Measurements from ENCODE around the gene TMEM80.
A peak's percentile ranks its signal among the peaks of the same experiment; 100 is the strongest.
"Not testable (repeated sequence)": the region's sequence is repeated elsewhere in the genome, so short reads cannot be mapped to it uniquely, and the experiment has no call there.

TMEM80 gene

GRCh38 chr11:720642-721246, 25.1 kb downstream of the TMEM80 start:
- DNase-seq (ENCODE audit: low read depth in 1 of 2, low spot score in 1 of 2): peak in 1 of 2 donors; percentile 51

DNA sequence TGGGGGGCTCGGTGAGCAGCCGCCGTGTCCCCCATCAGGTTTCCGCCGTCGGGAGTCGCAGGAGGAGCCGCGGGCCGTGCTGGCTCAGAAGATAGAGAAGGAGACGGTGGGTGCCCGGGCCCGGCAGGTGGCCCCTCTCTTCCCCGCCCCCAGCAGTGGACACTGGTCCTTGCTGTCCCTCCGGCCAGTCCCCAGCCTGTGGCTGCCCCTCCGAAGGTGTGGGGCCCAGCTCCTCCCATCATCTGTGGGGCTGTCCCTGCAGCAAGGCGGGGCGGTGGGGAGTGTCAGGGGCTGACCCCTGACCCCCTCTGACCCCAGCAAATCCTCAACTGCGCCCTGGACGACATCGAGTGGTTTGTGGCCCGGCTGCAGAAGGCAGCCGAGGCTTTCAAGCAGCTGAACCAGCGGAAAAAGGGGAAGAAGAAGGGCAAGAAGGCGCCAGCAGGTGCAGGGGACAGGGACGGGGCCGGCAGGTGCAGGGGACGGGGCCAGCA, 25.7 kb downstream of the TMEM80 start:
- DNase-seq (ENCODE audit: low read depth in 1 of 2, low spot score in 1 of 2): no peak

- DNase-seq (ENCODE audit: low read depth in 1 of 2, low spot score in 1 of 2): peak; percentile 33 to 35
Measured at GRCh38 chr11:721741-722345, 26.2 kb downstream of the TMEM80 start.

DNA sequence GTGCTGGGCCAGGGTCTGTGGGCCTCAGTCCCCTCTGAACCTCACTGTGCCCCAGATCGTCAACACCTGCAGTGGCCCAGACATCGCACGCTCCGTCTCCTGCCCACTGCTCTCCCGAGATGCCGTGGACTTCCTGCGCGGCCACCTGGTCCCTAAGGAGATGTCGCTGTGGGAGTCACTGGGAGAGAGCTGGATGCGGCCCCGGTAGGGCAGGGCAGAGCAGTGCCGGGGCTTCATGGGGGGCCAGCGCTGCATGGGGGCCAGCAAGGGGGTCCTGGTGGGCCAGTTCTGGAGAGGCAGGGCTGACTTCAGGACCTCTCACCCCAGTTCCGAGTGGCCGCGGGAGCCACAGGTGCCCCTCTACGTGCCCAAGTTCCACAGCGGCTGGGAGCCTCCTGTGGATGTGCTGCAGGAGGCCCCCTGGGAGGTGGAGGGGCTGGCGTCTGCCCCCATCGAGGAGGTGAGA, 26.8 kb downstream of the TMEM80 start:
- DNase-seq (ENCODE audit: low read depth in 1 of 2, low spot score in 1 of 2): no peak

GRCh38 chr11:723120-723883, 27.7 kb downstream of the TMEM80 start:
- DNase-seq (ENCODE audit: low read depth in 1 of 2, low spot score in 1 of 2): no peak

- no peak for DNase-seq (ENCODE audit: low read depth in 1 of 2, low spot score in 1 of 2)
Measured at GRCh38 chr11:724049-724777, 28.6 kb downstream of the TMEM80 start.

DNA sequence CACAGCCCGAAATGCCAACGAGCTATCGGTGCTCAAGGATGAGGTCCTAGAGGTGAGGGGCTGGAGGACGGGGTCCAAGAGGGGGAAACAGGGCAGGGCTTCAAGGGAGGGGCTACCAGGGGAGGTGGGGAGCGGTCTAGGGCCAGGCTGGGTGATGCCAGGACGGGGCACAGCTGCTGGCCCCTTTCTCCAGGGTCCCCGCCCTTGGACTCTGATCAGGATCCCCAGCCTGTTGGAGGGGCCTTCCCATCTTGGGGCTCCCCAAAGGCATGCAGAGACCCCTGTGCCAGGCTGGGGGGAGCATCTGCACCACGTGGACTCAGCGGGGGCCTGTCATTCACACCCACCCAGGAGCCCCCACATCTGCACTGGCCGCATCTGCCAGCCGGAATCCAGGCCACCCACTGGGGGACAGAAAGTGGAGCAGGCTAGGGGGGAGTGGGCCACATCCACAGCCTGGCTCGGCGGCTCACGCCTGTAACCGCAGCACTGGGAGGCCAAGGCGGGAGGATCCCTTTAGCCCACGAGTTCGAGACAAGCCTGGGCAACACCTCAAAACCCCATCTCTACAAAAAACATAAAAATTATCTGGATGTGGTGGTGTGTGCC, 29.3 kb downstream of the TMEM80 start:
- DNase-seq (ENCODE audit: low read depth in 1 of 2, low spot score in 1 of 2): no peak

DNA sequence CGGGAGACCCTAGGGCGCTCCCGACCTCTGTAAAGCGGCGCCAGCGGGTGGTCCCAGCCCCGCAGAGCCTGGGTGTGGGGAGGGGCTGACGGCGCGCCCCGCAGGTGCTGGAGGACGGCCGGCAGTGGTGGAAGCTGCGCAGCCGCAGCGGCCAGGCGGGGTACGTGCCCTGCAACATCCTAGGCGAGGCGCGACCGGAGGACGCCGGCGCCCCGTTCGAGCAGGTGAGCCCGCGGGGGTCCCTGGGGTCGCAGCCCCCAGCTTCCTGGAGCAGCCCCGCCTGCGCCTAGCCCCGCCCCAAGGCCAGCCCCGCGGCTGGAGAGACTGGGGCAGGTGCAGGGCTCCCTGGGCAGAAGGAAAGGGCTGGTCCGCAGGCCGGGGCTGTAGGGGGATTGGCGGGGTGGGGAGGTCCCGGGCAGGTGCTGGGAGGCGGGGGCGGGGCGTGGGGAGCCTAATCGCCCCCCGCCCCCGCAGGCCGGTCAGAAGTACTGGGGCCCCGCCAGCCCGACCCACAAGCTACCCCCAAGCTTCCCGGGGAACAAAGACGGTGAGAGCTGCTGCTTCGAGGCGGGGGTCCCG, 30.1 kb downstream of the TMEM80 start:
- no peak for DNase-seq (ENCODE audit: low read depth in 1 of 2, low spot score in 1 of 2)

DNA sequence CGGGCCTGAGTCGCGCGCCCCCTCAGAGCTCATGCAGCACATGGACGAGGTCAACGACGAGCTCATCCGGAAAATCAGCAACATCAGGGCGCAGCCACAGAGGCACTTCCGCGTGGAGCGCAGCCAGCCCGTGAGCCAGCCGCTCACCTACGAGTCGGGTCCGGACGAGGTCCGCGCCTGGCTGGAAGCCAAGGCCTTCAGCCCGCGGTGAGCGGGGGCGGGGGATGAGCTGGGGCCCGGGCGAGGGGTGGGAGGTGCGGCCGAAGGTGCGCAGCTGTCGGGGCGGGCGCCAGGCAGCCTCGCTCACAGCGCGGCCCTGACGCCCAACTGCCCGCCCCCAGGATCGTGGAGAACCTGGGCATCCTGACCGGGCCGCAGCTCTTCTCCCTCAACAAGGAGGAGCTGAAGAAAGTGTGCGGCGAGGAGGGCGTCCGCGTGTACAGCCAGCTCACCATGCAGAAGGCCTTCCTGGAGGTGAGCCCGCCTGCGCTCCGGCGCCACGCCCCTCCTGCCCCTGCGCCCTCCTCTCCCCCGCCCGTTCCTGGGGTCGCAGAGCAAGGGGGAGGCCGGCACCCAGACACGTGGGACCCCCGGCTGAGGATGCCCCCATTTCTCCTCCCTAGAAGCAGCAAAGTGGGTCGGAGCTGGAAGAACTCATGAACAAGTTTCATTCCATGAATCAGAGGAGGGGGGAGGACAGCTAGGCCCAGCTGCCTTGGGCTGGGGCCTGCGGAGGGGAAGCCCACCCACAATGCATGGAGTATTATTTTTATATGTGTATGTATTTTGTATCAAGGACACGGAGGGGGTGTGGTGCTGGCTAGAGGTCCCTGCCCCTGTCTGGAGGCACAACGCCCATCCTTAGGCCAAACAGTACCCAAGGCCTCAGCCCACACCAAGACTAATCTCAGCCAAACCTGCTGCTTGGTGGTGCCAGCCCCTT, 30.9 kb downstream of the TMEM80 start:
- DNase-seq (ENCODE audit: low read depth in 1 of 2, low spot score in 1 of 2): no peak

DNA sequence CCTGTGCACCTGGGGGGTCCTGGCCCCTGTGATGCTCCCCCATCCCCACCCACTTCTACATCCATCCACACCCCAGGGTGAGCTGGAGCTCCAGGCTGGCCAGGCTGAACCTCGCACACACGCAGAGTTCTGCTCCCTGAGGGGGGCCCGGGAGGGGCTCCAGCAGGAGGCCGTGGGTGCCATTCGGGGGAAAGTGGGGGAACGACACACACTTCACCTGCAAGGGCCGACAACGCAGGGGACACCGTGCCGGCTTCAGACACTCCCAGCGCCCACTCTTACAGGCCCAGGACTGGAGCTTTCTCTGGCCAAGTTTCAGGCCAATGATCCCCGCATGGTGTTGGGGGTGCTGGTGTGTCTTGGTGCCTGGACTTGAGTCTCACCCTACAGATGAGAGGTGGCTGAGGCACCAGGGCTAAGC, 31.7 kb downstream of the TMEM80 start:
- DNase-seq (ENCODE audit: low read depth in 1 of 2, low spot score in 1 of 2): no peak

DNA sequence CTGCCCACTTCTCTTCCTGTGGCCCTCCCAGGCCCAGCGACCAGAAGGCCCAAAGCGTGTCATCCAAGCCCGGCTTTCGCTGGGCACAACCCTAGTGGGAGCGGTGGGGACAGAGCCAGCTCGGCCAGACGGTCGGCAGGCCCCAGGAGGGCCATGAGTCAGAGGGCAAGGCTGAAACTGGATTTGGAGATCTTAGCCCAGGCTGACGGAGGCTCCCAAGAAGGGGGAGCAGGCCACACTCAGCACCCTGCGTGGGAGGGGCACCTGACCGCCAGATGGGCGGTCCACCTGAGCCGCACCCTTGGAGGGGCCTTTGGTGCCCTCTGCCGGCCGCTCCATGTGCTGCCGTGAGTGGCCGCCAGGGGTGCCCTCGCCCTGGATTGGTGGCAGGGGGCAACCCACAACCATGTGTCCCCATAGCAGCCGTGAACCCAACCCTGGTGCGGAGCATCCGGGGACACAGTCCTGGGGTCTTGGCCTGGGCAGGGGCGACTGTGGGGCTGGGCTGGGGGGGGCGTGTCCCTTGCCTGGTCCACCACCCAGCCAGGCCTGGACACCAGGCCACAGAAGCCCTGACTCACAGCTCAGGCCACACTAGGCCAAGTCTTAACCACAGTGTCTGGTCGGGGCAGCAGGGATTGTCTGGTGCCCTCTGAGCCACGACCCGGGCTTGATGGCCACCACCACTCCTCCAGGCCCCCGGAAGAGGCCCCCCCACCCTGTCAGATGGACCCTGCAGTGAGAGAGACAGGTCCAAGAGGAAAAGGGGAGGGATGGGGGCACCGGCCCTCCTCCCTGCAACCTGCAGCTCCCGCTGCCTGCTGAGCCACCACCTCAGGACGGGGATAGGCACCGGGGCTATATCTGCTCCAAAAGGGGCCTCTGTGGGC, 32.5 kb downstream of the TMEM80 start:
- peak; percentile 64 to 69 for DNase-seq (ENCODE audit: low read depth in 1 of 2, low spot score in 1 of 2)

GRCh38 chr11:728901-729491, 33.4 kb downstream of the TMEM80 start:
- no peak for DNase-seq (ENCODE audit: low read depth in 1 of 2, low spot score in 1 of 2)

- DNase-seq (ENCODE audit: low read depth in 1 of 2, low spot score in 1 of 2): no peak
Measured at GRCh38 chr11:729492-730074, 34.0 kb downstream of the TMEM80 start.

- no peak for DNase-seq (ENCODE audit: low read depth in 1 of 2, low spot score in 1 of 2)
Measured at GRCh38 chr11:733072-733471, 37.5 kb downstream of the TMEM80 start.

DNA sequence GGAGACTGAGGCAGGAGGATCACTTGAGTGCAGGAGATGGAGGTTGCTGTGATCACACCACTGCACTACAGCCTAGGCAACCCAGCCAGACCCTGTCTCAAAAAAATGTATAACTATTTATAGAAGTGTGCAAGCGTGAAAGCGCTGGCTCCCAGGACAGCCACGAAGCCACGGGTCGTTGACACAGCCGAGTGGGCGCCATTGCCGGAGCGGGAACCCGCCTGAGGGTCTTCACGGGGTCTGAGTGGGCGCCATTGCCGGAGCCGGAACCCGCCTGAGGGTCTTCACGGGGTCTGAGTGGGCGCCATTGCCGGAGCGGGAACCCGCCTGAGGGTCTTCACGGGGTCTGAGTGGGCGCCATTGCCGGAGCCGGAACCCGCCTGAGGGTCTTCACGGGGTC, 38.9 kb downstream of the TMEM80 start:
- not testable (repeated sequence) for DNase-seq (ENCODE audit: low read depth in 1 of 2, low spot score in 1 of 2)

DNA sequence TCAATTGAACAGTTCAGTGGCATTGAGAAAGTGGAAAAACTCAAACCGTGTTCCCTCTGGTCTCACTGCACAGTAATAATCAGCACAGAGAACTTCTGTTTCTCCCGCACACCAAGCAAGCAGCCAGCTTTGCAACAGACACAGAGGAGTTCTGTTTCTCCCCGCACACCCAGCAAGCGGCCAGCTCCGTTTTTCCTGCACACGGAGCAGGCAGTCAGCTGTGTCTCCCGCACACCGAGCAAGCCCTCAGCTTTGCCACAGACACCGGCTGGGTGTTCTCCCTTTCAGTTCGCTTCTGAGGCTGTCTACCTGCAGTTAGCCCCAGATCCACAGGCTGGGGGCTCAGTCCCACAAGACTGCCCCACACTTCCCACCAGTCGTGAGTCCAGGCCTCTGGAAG, 41.8 kb downstream of the TMEM80 start:
- no peak for DNase-seq (ENCODE audit: low read depth in 1 of 2, low spot score in 1 of 2)

DNA sequence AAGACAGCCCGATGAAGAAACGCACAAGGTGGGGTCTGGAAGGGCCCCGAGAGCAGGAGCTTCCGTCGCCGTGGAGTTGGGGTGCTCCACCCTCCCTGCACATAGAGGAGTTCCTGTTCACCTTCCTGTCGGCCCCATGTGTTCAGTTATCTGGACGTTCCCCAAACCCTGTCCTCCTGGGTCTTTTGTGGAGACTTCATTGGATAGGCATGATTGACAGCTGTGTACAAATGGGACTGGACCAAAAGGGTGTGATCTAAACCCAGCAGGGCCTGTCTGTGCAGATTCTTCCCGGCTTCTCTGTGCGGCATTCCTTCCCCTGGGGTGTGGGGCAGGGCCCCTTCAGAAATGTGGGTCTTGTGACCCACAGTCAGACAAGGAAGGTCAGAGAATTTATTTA, 42.3 kb downstream of the TMEM80 start:
- not testable (repeated sequence) for DNase-seq (ENCODE audit: low read depth in 1 of 2, low spot score in 1 of 2)

DNA sequence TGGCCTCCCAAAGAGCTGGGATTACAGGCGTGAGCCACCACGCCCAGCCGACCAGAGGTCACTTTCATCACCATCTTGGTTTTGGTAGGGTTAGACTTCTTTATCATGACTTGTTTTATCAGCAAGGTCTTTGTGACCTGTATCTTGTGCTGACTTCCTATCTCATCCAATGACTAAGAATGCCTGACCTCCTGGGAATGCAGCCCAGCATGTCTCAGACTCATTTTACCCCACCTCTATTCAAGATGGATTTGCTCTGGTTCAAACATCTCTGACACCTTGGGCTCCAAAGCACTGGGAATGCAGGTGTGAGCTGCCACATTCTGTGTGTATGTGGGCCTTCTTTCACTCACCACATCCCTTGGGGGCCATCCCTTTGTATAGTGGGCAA, 46.5 kb downstream of the TMEM80 start:
- no peak for DNase-seq (ENCODE audit: low read depth in 1 of 2, low spot score in 1 of 2)

All from activated T-helper 1 cell treated with anti-CD3 and anti-CD28 coated beads, Interleukin-2, amount 50 U/mL, for 16 hours (primary cell).